BJ (cell line): Measurements from ENCODE around the gene CCDC3. TPM values are rescaled to one million over a fixed set of nuclear protein-coding genes. Genes with fewer than 3 reads are reported as not detected.

ENCODE experiments used
- CTCF ChIA-PET: fragments of 350-600 bp; formaldehyde crosslinking; extraction: SDS; loops from one replicate; lab custom pipeline; 2021; ENCODE audit warnings: antibody characterized with exemption, inconsistent platforms; lab: Yijun Ruan, JAX
- POLR2A ChIA-PET: fragments of 300-600 bp; sonication (Branson Sonifier 250); formaldehyde crosslinking; extraction: SDS; loops from one replicate; lab custom pipeline; 2021; ENCODE audit warnings: antibody characterized with exemption; lab: Charles Lee
- DNase-seq: peaks from one replicate; pipeline ENCODE4 v3.0.0-alpha.2; 2011; ENCODE audit warnings: low read depth
- H3K27me3 ChIP-seq: 2 replicates; pipeline ENCODE4 v1.6.0; 2011; ENCODE audit warnings: low read length; ENCODE audit not compliant: control insufficient read depth, insufficient read depth
- H3K36me3 ChIP-seq: 2 replicates; pipeline ENCODE4 v1.5.1; 2011; ENCODE audit warnings: low read length; ENCODE audit not compliant: control insufficient read depth, insufficient read depth
- H3K4me3 ChIP-seq: 2 replicates; pipeline ENCODE4 v1.5.1; 2011; ENCODE audit warnings: low read depth, mild to moderate bottlenecking, control low read depth, low read length
- polyA plus RNA-seq: library from polyadenylated mRNA; depleted of rRNA; stranded (reverse); fragments of >200 nt; gene quantifications from 2 replicates; pipeline ENCODE4 v1.2.3, GENCODE V29; 2011
- TF ChIP-seq, protein P1 (sequence below): IDR thresholded peaks from 2 replicates; pipeline ENCODE4 v1.5.1; 2011; ENCODE audit warnings: low read depth, mild to moderate bottlenecking, control low read depth, inconsistent platforms, low read length, moderate library complexity; ENCODE audit not compliant: insufficient read depth

The CCDC3 gene
- polyA plus RNA-seq, 1 experiment, result 0.02 TPM

GRCh38 chr10:12896251-12896650, 105.3 kb downstream of the CCDC3 start:
- ChIA-PET POLR2A (no interaction called here), CTCF (no interaction called here)
- no peak overlapping the region for H3K4me3 ChIP-seq
- no peak for DNase-seq
- H3K27me3 ChIP-seq, result no peaks in the 10 kb centered on the region
- TF ChIP-seq, protein P1, sequence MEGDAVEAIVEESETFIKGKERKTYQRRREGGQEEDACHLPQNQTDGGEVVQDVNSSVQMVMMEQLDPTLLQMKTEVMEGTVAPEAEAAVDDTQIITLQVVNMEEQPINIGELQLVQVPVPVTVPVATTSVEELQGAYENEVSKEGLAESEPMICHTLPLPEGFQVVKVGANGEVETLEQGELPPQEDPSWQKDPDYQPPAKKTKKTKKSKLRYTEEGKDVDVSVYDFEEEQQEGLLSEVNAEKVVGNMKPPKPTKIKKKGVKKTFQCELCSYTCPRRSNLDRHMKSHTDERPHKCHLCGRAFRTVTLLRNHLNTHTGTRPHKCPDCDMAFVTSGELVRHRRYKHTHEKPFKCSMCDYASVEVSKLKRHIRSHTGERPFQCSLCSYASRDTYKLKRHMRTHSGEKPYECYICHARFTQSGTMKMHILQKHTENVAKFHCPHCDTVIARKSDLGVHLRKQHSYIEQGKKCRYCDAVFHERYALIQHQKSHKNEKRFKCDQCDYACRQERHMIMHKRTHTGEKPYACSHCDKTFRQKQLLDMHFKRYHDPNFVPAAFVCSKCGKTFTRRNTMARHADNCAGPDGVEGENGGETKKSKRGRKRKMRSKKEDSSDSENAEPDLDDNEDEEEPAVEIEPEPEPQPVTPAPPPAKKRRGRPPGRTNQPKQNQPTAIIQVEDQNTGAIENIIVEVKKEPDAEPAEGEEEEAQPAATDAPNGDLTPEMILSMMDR, result no peak
- H3K36me3 ChIP-seq, result no peaks in the 10 kb centered on the region

DNA sequence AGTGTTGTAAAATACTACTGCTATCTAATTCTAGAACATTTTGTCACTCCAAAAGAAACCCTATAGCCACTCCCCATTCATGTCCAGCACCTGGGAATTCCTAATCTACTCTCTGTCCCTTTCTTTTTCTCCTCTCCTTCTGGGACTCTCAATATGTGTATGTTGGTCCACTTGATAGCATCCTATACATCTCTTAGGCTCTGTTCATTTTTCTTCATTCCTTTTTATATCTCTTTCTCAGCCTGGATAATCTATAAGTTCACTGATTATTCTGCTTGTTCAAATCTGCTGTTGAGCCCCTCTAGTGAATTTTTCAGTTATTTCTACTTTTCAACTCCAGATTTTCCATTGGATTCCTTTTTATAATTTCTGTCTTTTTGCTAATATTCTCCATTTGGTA, 108.6 kb downstream of the CCDC3 start:
- Histone ChIP-seq H3K27me3 (no peaks in the 10 kb centered on the region), H3K4me3 (no peak overlapping the region), H3K36me3 (no peaks in the 10 kb centered on the region)
- DNase-seq, result no peak
- POLR2A ChIA-PET, result no interaction called here
- CTCF ChIA-PET, result interaction anchor here (1.0 kb wide), 1 partner anchor 9 kb away, joined by 3 read pairs; no protein-coding TSS in a partner anchor
- TF ChIP-seq, protein P1, result no peak

DNA sequence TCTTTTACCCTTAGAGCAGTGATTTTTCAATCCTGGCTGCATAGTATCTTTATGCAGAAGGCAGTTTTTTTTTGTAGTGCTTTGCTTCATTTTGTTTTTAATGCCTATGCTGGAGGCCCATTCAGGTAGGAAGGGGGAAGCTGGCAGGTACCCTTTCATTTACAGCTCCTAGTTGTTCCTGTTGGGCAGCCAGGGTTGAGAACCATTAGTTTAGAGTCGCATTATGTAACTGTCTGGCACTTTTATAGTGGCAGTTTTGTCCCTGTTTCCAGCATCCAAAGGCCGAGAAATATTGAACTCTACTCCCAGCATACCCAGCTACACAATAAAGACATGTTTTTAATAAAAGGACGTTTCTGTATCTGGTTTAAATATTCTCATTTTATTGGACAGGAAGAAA, 110.6 kb downstream of the CCDC3 start:
- Histone ChIP-seq H3K4me3 (no peak overlapping the region), H3K27me3 (no peaks in the 10 kb centered on the region), H3K36me3 (no peaks in the 10 kb centered on the region)
- ChIA-PET CTCF (interaction anchor here (0.8 kb wide), 1 partner anchor 14 kb away, joined by 3 read pairs; no protein-coding TSS in a partner anchor), POLR2A (no interaction called here)
- TF ChIP-seq, protein P1, result no peak
- DNase-seq, result no peak

GRCh38 chr10:12888470-12888869, 113.0 kb downstream of the CCDC3 start:
- Histone ChIP-seq H3K36me3 (no peaks in the 10 kb centered on the region), H3K4me3 (no peak overlapping the region), H3K27me3 (no peaks in the 10 kb centered on the region)
- TF ChIP-seq, protein P1, result no peak
- no peak for DNase-seq
- ChIA-PET CTCF (no interaction called here), POLR2A (no interaction called here)

DNA sequence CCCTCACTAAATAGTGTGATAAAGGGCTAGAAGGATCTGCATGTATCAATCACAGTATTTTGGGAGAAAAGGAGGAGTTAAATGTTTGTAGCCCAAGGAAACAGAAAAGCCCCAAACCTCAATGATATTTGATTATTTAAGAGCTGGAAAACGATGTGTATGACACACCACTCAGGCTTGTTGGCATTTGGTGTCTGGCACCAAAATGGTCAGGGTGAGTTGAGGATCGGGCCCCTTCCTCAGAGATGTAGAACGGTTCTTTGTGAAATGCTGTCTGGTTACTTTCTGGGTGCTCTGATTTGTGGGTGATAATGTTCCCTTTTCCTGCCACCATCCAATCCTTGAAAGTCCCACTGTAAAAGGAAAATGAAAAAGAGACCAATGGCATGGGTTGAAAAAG, 113.7 kb downstream of the CCDC3 start:
- Histone ChIP-seq H3K4me3 (no peak overlapping the region), H3K36me3 (no peaks in the 10 kb centered on the region), H3K27me3 (no peaks in the 10 kb centered on the region)
- ChIA-PET CTCF (no interaction called here), POLR2A (no interaction called here)
- DNase-seq, result no peak
- TF ChIP-seq, protein P1, result no peak
